Activated T-cell treated with anti-CD3 and anti-CD28 coated beads for 1 hour (primary cell): Measurements from ENCODE around the gene SPEM2.

Experiments used
- DNase-seq: peaks from one replicate; pipeline ENCODE4 v3.0.0-alpha.2; 2020; ENCODE audit warnings: low read depth

The SPEM2 gene

DNA sequence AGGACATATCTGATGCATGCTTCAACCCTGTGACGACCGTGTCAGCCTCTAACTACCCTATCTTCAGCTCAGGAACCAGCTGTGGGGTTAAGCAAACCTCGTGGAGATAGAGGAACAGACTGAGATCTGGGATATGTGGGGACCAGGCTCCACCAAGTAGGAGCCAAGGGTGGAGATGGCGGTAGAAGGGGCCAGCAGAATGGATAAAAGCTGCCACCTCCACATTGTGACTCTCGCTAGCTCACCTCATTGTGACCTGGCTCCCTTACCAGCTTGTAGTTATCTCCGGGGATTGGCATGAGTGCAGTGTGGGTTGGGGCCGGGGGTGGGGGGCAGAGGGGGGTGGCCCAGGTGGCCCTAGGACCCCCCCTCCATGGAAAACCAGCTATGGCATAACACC, at the start of gene SPEM2:
SPEM2 (plus strand) TSS at position 301 of the 400 bp plus-strand sequence; CDS start at position 374, 73 bp downstream.
- no peak for DNase-seq

- DNase-seq: no peak
Observed at GRCh38 chr17:7379134-7379533, 46.3 kb upstream of the SPEM2 start.

DNA sequence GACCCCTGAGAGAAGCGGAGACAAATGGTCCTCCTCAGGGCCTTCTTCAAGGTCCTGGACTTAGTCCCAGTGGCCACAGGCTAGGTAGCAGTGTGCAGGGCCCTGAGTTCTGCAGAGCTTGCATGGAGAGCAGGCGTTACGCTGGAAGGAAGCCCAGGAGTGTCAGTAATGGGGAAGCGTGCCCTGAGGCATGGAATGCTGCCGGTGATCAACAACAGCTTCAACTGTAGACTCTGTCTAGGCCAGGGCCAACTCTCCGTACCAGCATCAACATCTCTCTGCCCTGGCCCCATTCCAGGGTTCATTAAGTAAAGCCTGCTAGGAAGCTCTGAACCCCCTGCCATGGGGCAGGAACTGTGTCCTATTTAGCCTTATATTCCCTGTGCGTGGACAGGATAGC, 45.1 kb upstream of the SPEM2 start:
- DNase-seq: no peak

GRCh38 chr17:7380855-7381683, 44.3 kb upstream of the SPEM2 start, which contains the start of gene TNK1:
Gene TNK1, plus strand, starts transcription at chr17:7381089. Its CDS starts 1,838 bp downstream, at chr17:7382927.
- DNase-seq: no peak

DNA sequence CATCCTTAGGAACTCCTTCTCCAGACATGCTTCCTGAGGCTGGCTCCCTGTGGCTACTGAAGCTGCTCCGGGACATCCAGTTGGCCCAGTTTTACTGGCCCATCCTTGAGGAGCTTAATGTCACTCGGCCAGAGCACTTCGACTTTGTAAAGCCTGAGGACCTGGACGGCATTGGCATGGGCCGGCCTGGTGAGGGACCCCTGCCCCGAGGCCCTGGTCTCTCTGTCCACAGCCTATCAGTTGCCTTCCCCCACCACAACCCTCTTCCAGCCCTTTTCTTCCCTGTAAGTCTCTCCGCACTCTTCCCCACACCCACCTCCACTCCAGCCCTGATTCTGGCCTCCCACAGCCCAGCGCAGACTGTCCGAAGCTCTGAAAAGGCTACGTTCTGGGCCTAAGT, 42.5 kb upstream of the SPEM2 start:
- no peak for DNase-seq

DNA sequence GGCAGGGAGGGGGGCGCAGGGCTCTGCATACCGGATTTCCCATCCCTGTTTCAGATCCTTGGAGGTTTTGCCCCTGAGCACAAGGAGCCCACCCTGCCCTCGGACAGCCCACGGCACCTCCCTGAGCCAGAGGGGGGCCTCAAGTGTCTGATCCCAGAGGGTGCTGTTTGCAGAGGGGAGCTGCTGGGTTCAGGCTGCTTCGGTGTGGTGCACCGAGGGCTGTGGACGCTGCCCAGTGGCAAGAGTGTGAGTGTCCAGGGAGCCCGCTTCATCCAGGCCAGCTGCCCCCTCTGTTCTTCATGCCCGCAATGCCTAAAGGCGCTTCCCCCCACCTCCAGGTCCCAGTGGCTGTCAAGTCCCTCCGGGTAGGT, 42.1 kb upstream of the SPEM2 start:
- DNase-seq: no peak

- peak; percentile 67 for DNase-seq
Observed at GRCh38 chr17:7383742-7384488, 41.5 kb upstream of the SPEM2 start.

DNA sequence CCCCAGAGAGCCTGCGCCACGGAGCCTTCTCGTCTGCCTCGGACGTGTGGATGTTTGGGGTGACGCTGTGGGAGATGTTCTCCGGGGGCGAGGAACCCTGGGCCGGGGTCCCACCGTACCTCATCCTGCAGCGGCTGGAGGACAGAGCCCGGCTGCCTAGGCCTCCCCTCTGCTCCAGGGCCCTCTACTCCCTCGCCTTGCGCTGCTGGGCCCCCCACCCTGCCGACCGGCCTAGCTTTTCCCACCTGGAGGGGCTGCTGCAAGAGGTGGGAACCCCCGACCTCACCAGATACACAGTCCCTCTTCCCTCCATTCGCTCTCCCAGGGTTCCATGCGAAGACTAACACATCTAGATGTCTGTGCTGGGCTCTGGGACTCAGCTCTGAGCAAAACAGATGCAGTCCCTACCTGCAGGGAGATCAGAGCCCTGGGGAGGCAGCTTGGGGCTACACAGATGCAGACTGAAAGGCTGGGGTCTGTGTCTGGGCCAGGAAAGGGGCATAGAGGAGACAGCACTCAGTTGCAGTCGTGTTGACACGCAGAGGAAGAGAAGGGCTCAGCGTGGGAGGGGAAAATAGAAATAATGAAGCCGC, 40.8 kb upstream of the SPEM2 start:
- DNase-seq: no peak

- DNase-seq: no peak
Observed at GRCh38 chr17:7388856-7389255, 36.6 kb upstream of the SPEM2 start.

- DNase-seq: no peak
Observed at GRCh38 chr17:7389924-7390910, 35.2 kb upstream of the SPEM2 start.

- no peak for DNase-seq
Observed at GRCh38 chr17:7391307-7391706, 34.1 kb upstream of the SPEM2 start.

GRCh38 chr17:7392696-7393612, 32.5 kb upstream of the SPEM2 start:
- DNase-seq: no peak

- peak; percentile 53 for DNase-seq
Observed at GRCh38 chr17:7393613-7394451, 31.6 kb upstream of the SPEM2 start.

- peak; percentile 76 for DNase-seq
Observed at GRCh38 chr17:7394452-7395191, 30.8 kb upstream of the SPEM2 start, which contains the start of gene PLSCR3. Gene PLSCR3, minus strand, starts transcription at chr17:7394525. Its CDS starts 415 bp downstream, at chr17:7394110.

- no peak for DNase-seq
Observed at GRCh38 chr17:7396147-7396546, 29.3 kb upstream of the SPEM2 start.

DNA sequence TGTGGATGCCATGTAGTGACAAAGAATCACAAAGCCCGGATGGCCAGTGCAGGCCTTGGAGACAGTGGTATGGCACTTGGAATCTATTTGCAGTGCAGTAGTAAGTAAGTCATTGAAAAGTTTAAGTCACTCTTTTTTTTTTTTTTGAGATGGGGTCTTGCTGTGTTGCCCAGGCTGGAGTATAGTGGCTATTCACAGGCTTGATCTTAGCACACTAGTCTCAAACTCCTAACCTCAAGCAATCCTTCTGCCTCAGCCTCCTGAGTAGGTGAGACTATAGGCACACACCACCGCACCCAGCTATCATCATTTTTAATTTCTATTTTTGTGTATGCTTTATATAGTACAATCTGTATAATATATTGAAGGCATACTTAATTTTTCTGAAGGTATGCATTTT, 26.8 kb upstream of the SPEM2 start:
- DNase-seq: no peak

DNA sequence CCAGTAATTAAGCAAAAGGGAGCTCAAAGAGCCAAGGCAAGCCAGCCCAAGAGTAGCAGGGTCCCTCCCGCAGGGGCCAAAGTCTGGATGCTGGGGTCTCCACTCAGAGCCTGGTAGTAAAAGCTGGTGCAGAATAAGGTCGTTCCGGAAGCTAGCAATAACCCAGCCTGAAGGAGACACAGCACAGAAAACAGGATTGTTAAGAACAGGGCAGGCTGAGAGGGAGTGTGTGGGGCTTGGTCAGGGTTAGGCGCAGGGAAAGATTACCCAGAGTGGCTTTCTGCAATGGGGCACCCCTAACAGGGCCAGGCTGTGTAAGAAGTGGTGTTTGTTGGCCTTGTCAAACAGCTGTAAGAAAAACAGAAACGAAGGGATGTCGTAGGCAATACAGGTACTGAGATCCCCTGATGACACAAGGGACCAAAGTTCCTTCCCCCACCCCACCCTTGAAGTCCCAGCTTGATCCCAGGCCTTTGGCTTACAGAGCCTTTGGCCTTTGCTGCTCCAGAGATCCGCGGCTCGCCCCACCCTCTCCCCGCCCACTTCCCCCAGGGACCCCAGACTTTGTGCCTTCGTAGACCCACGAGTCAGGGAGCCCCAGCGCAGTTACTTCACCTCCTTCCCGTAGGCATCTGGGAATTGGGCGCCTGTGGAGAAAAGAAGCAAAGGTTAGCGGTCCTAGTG, 22.2 kb upstream of the SPEM2 start:
- no peak for DNase-seq

DNA sequence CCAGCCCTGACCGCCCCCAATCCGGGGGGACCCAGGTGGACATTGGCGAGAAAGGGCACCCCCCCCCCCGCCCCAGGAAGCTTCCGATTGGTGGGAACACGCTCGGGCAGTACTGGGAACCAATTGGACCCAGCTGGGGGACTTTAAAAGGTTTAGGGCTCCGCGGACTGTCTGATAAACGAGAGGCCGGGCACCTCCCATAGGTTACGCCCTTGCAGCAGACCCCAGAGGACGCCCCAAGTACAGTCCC, 21.8 kb upstream of the SPEM2 start:
- DNase-seq: no peak
